Stomach (tissue), 19 donors: ENCODE data around the gene FNTB. TPM values are rescaled to one million over a fixed set of nuclear protein-coding genes. Genes with fewer than 3 reads are reported as not detected.

Source experiments
- DNase-seq, 2 donors: peaks; one replicate each; pipeline versions ENCODE4 v3.0.0 to v3.0.0-alpha.2; 2013 to 2019
- H3K27ac ChIP-seq, 5 donors: fragments of 200-600 bp in 4 of 5; sonication (generic) in 4 of 5; one replicate each; pipeline ENCODE4 v1.5.1; 2013 to 2019; ENCODE audit warnings: mild to moderate bottlenecking in 1 of 5, moderate library complexity in 1 of 5
- H3K27me3 ChIP-seq, 3 donors: fragments of 200-600 bp; sonication (generic); one replicate each; pipeline ENCODE4 v1.5.1; 2017 to 2019; ENCODE audit warnings: mixed run types in 1 of 3
- H3K36me3 ChIP-seq, 4 donors: fragments of 200-600 bp; sonication (generic); 1 replicate in 3 of 4; 2 replicates in 1 of 4; pipeline ENCODE4 v1.5.1; 2016 to 2019
- H3K4me1 ChIP-seq, 4 donors: fragments of 200-600 bp; sonication (generic); one replicate each; pipeline ENCODE4 v1.5.1; 2016 to 2019
- H3K4me3 ChIP-seq, 4 donors: fragments of 200-600 bp; sonication (generic) in 3 of 4; one replicate each; pipeline ENCODE4 v1.5.1; 2016 to 2019; ENCODE audit warnings: mild to moderate bottlenecking in 1 of 4
- H3K9me3 ChIP-seq, 4 donors: fragments of 200-600 bp; sonication (generic); one replicate each; pipeline ENCODE4 v1.5.1; 2016 to 2019
- CTCF ChIP-seq, 7 experiments: fragments of 450-650 bp in 4 of 7; fragments of 200-600 bp in 3 of 7; sonication (generic) in 3 of 7; IDR thresholded peaks; one replicate each; pipeline ENCODE4 v1.5.1; 2016 to 2019; ENCODE audit warnings: antibody characterized with exemption in 7 of 7, control low read depth in 2 of 7, mild to moderate bottlenecking in 1 of 7
- EP300 ChIP-seq: sonication (generic); formaldehyde crosslinking; IDR thresholded peaks from one replicate; pipeline ENCODE4 v1.6.1; 2017; ENCODE audit warnings: antibody characterized with exemption
- POLR2A ChIP-seq, 4 donors: fragments of 450-650 bp; IDR thresholded peaks; one replicate each; pipeline ENCODE4 v1.6.1; 2016; ENCODE audit warnings: antibody characterized with exemption in 4 of 4, control low read depth in 2 of 4, mild to moderate bottlenecking in 1 of 4, moderate library complexity in 1 of 4
- POLR2AphosphoS5 ChIP-seq, 3 donors: sonication (generic); formaldehyde crosslinking; IDR thresholded peaks; one replicate each; pipeline ENCODE4 v1.6.1; 2016; ENCODE audit warnings: antibody characterized with exemption in 3 of 3
- WGBS, 5 donors: extraction: QIAGEN DNeasy Blood & Tissue Kit in 3 of 5; methylation state at CpG; one replicate each; pipeline versions ENCODE4 v1.1.5 to v1.1.7; 2013 to 2018; 5-methylcytosine and 5-hydroxymethylcytosine counted together
- intact Hi-C: fragments of 100-400 bp; cut with DNase I; formaldehyde crosslinking; loops from one replicate; pipeline ENCODE4 v1.15.1; 2023; ENCODE audit warnings: low total_unique reads
- long read RNA-seq, 10 donors: transcript quantifications; one replicate each; lab custom pipeline, GENCODE V29; 2026
- polyA plus RNA-seq, 3 donors: library from polyadenylated mRNA; stranded (reverse); fragments of 200-250 nt; gene quantifications; one replicate each; pipeline ENCODE4 v1.2.3, GENCODE V29; 2013
- total RNA-seq, 5 donors: library from RNA; depleted of rRNA; stranded (reverse); fragments of >200 nt; gene quantifications; one replicate each; pipeline versions ENCODE4 v1.1.0 to v1.2.3, GENCODE V29; 2014 to 2016
- donor health status: healthy with polysubstance abuse.
- donor health status: Bipolar disorder and iron deficiency.
- donor health status: healthy.

FNTB gene
- total RNA-seq (10 to 100 TPM in 2 of 5 donors, 1 to 10 TPM in 2, not detected in 1; 2.9 to 18.3 (median 8.1) TPM), polyA plus RNA-seq (10 to 100 TPM in 1 of 3 donors, 1 to 10 TPM in 2; 6.1 to 10.6 (median 6.3) TPM)
- long read RNA-seq, donor 1, partial matches to known transcripts, result 0 of 2 reads
- long read RNA-seq, donor 1, other reads (novel, unspliced or antisense), result 0 of 2 reads
- long read RNA-seq, donor 2, partial matches to known transcripts, result 0 of 2 reads
- long read RNA-seq, donor 2, other reads (novel, unspliced or antisense), result 0 of 2 reads
- long read RNA-seq, donor 3, partial matches to known transcripts, result 0 of 5 reads
- long read RNA-seq, donor 3, other reads (novel, unspliced or antisense), result 0 of 5 reads
- long read RNA-seq, donor 4, result 0 reads
- long read RNA-seq, donor 5, partial matches to known transcripts, result 0 of 19 reads
- long read RNA-seq, donor 5, other reads (novel, unspliced or antisense), result 15 of 19 reads
- long read RNA-seq, donor 6, partial matches to known transcripts, result 0 of 1 reads
- long read RNA-seq, donor 6, other reads (novel, unspliced or antisense), result 0 of 1 reads
- long read RNA-seq, donor 7, partial matches to known transcripts, result 8 of 25 reads
- long read RNA-seq, donor 7, other reads (novel, unspliced or antisense), result 13 of 25 reads
- long read RNA-seq, donor 8, result 0 reads
- long read RNA-seq, donor 9, partial matches to known transcripts, result 0 of 2 reads
- long read RNA-seq, donor 9, other reads (novel, unspliced or antisense), result 0 of 2 reads
- long read RNA-seq, donor 10, partial matches to known transcripts, result 0 of 2 reads
- long read RNA-seq, donor 10, other reads (novel, unspliced or antisense), result 0 of 2 reads

- peak; percentile 59 to 93 (median 70) for TF ChIP-seq POLR2AphosphoS5 (IDR thresholded peaks at IDR 0.05)
- TF ChIP-seq POLR2A (IDR thresholded peaks at IDR 0.05), result peak in 2 of 4 donors; percentile 30 to 35
- TF ChIP-seq EP300, result no peak
- TF ChIP-seq CTCF (IDR thresholded peaks at IDR 0.05), result peak in 5 of 7 experiments; percentile 45 to 78 (median 61)
- Histone ChIP-seq H3K4me3 (peak within 1 kb of the TSS; percentile 64 to 87 (median 80)), H3K27ac (peak within 1 kb of the TSS; percentile 84 to 93 (median 88)), H3K27me3 (no peaks in the 10 kb centered on the region), H3K4me1 (peaks cover 6 to 46% (median 38%) of the 10 kb centered on the region in 4 donors), H3K36me3 (no peaks in the 10 kb centered on the region), H3K9me3 (no peaks in the 10 kb centered on the region)
- DNase-seq, result peak; percentile 97 to 99
- intact Hi-C loops, result loop anchor here (10.0 kb wide), 1 partner anchor 162 kb away; no protein-coding TSS in a partner anchor
- WGBS, 5 donors, result 0% methylated on average over 35 to 65 of the region's 65 CpGs
Observed at GRCh38 chr14:64986648-64987437, at the start of gene FNTB. FNTB (plus strand) TSS chr14:64986895; CDS start chr14:64986954, 59 bp downstream.

GRCh38 chr14:64937171-64937820 is 49.4 kb upstream of the FNTB start:
- WGBS, 5 donors, result 17 to 43% (median 27%) methylated on average over 1 of the region's 1 CpG
- H3K4me3 ChIP-seq, result no peak overlapping the region
- H3K4me1 ChIP-seq, result peaks cover 0 to 62% (median 38%) of the 10 kb centered on the region in 4 donors
- intact Hi-C loops, result no loop called here
- TF ChIP-seq POLR2AphosphoS5 (IDR thresholded peaks at IDR 0.05) (no peak), POLR2A (IDR thresholded peaks at IDR 0.05) (no peak), EP300 (no peak), CTCF (IDR thresholded peaks at IDR 0.05) (no peak)
- H3K27me3 ChIP-seq, result no peaks in the 10 kb centered on the region
- peaks cover 16 to 54% (median 49%) of the 10 kb centered on the region in 4 donors for H3K36me3 ChIP-seq
- H3K27ac ChIP-seq, result peak overlapping the region in 3 of 5 donors; percentile 38 to 56 (median 55)
- DNase-seq, result no peak
- no peaks in the 10 kb centered on the region for H3K9me3 ChIP-seq

- 81 to 97% (median 93%) methylated on average over 1 of the region's 1 CpG for WGBS, 5 donors
- Histone ChIP-seq H3K9me3 (no peaks in the 10 kb centered on the region), H3K27ac (peak overlapping the region; percentile 48 to 64 (median 56)), H3K27me3 (no peaks in the 10 kb centered on the region), H3K4me1 (peaks cover 0 to 63% (median 41%) of the 10 kb centered on the region in 4 donors), H3K4me3 (no peak overlapping the region), H3K36me3 (peaks cover 16 to 49% (median 44%) of the 10 kb centered on the region in 4 donors)
- intact Hi-C loops, result no loop called here
- no peak for DNase-seq
- TF ChIP-seq POLR2A (IDR thresholded peaks at IDR 0.05) (no peak), POLR2AphosphoS5 (IDR thresholded peaks at IDR 0.05) (no peak), CTCF (IDR thresholded peaks at IDR 0.05) (peak in 3 of 7 experiments; percentile 7 to 32 (median 22)), EP300 (no peak)
Observed at GRCh38 chr14:64937821-64938193, 48.9 kb upstream of the FNTB start.
